Activated CD4-positive, CD25-positive, alpha-beta regulatory T cell treated with anti-CD3 and anti-CD28 coated beads, Interleukin-2, amount 50 U/mL, for 24 hours (primary cell): ENCODE results near the gene IGFBP4.

Experiments
- ATAC-seq, 2 donors: fragments of 150-1000 bp; cut with Tn5 transposase; one replicate each; pipeline ENCODE4 v1.10.0; 2021; ENCODE audit warnings: mild to moderate bottlenecking in 1 of 2, moderate library complexity in 1 of 2

Gene IGFBP4

GRCh38 chr17:40432864-40433528 is 10.3 kb upstream of the IGFBP4 start:
- ATAC-seq: no peak

- no peak for ATAC-seq
These were observed 9.5 kb upstream of the IGFBP4 start for GRCh38 chr17:40433551-40434415.

GRCh38 chr17:40436636-40437035 is 6.6 kb upstream of the IGFBP4 start:
- ATAC-seq: no peak

- no peak for ATAC-seq
These were observed 6.0 kb upstream of the IGFBP4 start for GRCh38 chr17:40437095-40437732.

GRCh38 chr17:40440166-40440565 is 3.1 kb upstream of the IGFBP4 start:
- ATAC-seq: no peak

GRCh38 chr17:40442392-40443195 is 656 bp upstream of the IGFBP4 start:
- no peak for ATAC-seq

GRCh38 chr17:40443988-40444899 is 994 bp downstream of the IGFBP4 start:
- no peak for ATAC-seq

GRCh38 chr17:40445751-40446468 is 2.7 kb downstream of the IGFBP4 start:
- ATAC-seq: no peak

GRCh38 chr17:40447148-40447644 is 3.9 kb downstream of the IGFBP4 start:
- no peak for ATAC-seq

- ATAC-seq: no peak
These were observed 4.6 kb downstream of the IGFBP4 start for GRCh38 chr17:40447806-40448205.

GRCh38 chr17:40448213-40448638 is 5.0 kb downstream of the IGFBP4 start:
- ATAC-seq: no peak

- no peak for ATAC-seq
These were observed 5.5 kb downstream of the IGFBP4 start for GRCh38 chr17:40448639-40449261.

GRCh38 chr17:40450175-40450574 is 6.9 kb downstream of the IGFBP4 start:
- ATAC-seq: no peak

GRCh38 chr17:40451420-40451819 is 8.2 kb downstream of the IGFBP4 start:
- no peak for ATAC-seq

GRCh38 chr17:40452216-40452787 is 9.1 kb downstream of the IGFBP4 start:
- ATAC-seq: no peak

- ATAC-seq: no peak
These were observed 9.7 kb downstream of the IGFBP4 start for GRCh38 chr17:40452921-40453378.

GRCh38 chr17:40453881-40454612 is 10.8 kb downstream of the IGFBP4 start:
- ATAC-seq: no peak

- ATAC-seq: no peak
These were observed 11.4 kb downstream of the IGFBP4 start for GRCh38 chr17:40454613-40454995.

GRCh38 chr17:40456396-40456951 is 13.2 kb downstream of the IGFBP4 start:
- ATAC-seq: no peak
